Parathyroid adenoma (tissue), 2 donors: ENCODE data around the gene FBXL13.

Experiments used
- H2AFZ ChIP-seq: fragments of 300-600 bp; sonication (generic); one replicate; pipeline ENCODE4 v1.7.0; 2017; ENCODE audit warnings: antibody characterized with exemption, mild to moderate bottlenecking
- H3K27ac ChIP-seq: fragments of 300-600 bp; sonication (generic); one replicate; pipeline ENCODE4 v1.7.0; 2017
- H3K27me3 ChIP-seq: fragments of 300-600 bp; sonication (generic); one replicate; pipeline ENCODE4 v1.7.0; 2017; ENCODE audit warnings: low read length; ENCODE audit not compliant: control insufficient read depth, insufficient read depth
- H3K36me3 ChIP-seq: fragments of 300-600 bp; sonication (generic); one replicate; pipeline ENCODE4 v1.7.0; 2017; ENCODE audit warnings: low read length; ENCODE audit not compliant: control insufficient read depth, insufficient read depth
- H3K4me1 ChIP-seq: fragments of 300-600 bp; sonication (generic); one replicate; pipeline ENCODE4 v1.7.0; 2017; ENCODE audit warnings: control low read depth
- H3K4me2 ChIP-seq: fragments of 300-600 bp; sonication (generic); one replicate; pipeline ENCODE4 v1.7.0; 2017; ENCODE audit warnings: low read length
- H3K4me3 ChIP-seq: fragments of 300-600 bp; sonication (generic); one replicate; pipeline ENCODE4 v1.7.0; 2017; ENCODE audit warnings: low read depth, low read length
- H3K79me2 ChIP-seq: fragments of 300-600 bp; sonication (generic); one replicate; pipeline ENCODE4 v1.7.0; 2017; ENCODE audit warnings: control low read depth
- H3K9ac ChIP-seq: fragments of 300-600 bp; sonication (generic); one replicate; pipeline ENCODE4 v1.7.0; 2017; ENCODE audit warnings: mild to moderate bottlenecking
- H3K9me3 ChIP-seq: fragments of 300-600 bp; sonication (generic); one replicate; pipeline ENCODE4 v1.7.0; 2017; ENCODE audit warnings: low read length; ENCODE audit not compliant: control insufficient read depth
- TF ChIP-seq, protein P1 (sequence below): fragments of 300-600 bp; sonication (generic); IDR thresholded peaks from one replicate; pipeline ENCODE4 v1.7.0; 2017; ENCODE audit warnings: antibody characterized with exemption, mild to moderate bottlenecking
- donor health status: primary hyperparathyroidism.

FBXL13 gene

DNA sequence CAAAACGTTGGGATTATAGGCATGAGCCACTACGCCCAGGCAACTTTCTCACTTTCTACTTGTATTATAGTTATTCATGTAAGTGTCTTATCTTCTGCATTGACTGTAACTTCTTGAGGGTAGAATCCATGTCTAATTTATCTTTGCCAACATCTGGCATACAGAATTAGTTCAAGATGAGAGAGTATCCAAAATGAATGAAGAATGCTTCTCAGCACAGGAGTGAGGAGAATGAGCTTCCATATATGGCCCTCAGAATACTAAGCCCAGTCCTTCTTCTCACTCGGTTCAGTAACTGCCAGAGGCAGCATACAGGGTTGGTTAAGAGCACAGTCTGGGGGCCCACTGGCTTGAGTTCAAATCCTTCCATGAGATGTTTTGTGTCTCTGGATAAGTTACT lies 236.8 kb downstream of the FBXL13 start:
- Histone ChIP-seq H3K4me1 (no peaks in the 10 kb centered on the region), H3K27ac (no peak overlapping the region), H3K9ac (no peak overlapping the region), H3K9me3 (no peaks in the 10 kb centered on the region), H3K27me3 (no peaks in the 10 kb centered on the region), H3K36me3 (no peaks in the 10 kb centered on the region), H3K4me3 (no peak overlapping the region), H3K4me2 (no peak overlapping the region), H3K79me2 (no peaks in the 10 kb centered on the region), H2AFZ (no peak overlapping the region)
- TF ChIP-seq, protein P1, sequence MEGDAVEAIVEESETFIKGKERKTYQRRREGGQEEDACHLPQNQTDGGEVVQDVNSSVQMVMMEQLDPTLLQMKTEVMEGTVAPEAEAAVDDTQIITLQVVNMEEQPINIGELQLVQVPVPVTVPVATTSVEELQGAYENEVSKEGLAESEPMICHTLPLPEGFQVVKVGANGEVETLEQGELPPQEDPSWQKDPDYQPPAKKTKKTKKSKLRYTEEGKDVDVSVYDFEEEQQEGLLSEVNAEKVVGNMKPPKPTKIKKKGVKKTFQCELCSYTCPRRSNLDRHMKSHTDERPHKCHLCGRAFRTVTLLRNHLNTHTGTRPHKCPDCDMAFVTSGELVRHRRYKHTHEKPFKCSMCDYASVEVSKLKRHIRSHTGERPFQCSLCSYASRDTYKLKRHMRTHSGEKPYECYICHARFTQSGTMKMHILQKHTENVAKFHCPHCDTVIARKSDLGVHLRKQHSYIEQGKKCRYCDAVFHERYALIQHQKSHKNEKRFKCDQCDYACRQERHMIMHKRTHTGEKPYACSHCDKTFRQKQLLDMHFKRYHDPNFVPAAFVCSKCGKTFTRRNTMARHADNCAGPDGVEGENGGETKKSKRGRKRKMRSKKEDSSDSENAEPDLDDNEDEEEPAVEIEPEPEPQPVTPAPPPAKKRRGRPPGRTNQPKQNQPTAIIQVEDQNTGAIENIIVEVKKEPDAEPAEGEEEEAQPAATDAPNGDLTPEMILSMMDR, result no peak

- Histone ChIP-seq H3K4me2 (no peak overlapping the region), H2AFZ (no peak overlapping the region), H3K36me3 (no peaks in the 10 kb centered on the region), H3K27ac (no peak overlapping the region), H3K27me3 (no peaks in the 10 kb centered on the region), H3K4me1 (no peaks in the 10 kb centered on the region), H3K4me3 (no peak overlapping the region), H3K9ac (no peak overlapping the region), H3K9me3 (no peaks in the 10 kb centered on the region), H3K79me2 (no peaks in the 10 kb centered on the region)
- TF ChIP-seq, protein P1, result no peak
Measured at GRCh38 chr7:102836977-102837376, 237.6 kb downstream of the FBXL13 start.

DNA sequence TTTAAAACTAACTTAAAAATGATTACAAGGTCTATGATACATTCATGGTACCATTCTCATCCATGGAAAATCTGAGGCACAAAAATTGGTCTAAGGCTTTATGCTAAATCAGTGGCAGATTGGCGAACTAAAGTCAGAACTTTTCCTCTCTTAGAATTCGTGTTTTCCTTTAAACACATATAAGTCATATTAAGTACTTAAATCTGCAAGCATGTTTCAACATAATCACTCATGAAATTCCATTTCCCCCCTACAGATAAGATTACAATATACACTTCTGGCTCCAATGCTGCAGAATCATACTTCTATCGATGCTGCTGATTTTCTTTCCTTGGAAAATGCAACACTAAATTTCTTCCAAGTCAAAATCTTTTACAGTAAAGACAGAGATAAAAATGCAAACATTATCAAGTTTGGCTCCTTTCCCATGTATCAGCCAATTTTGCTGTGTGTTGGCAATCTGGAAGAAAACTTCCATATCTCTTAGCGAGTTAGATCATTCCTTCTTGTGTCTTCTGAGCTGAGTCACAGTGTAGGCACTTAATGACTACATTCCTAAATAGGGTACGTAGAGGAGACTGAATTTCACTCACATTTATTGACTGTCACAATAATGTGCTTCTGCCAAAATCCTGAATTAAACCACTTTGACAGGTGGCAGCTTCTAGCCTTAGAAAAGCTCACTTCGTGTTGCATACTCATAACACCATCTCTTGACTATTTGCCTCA lies 238.2 kb downstream of the FBXL13 start:
- Histone ChIP-seq H3K27me3 (no peaks in the 10 kb centered on the region), H3K4me2 (no peak overlapping the region), H3K4me1 (no peaks in the 10 kb centered on the region), H3K4me3 (no peak overlapping the region), H3K36me3 (no peaks in the 10 kb centered on the region), H3K27ac (no peak overlapping the region), H3K9me3 (no peaks in the 10 kb centered on the region), H3K9ac (no peak overlapping the region), H2AFZ (no peak overlapping the region), H3K79me2 (no peaks in the 10 kb centered on the region)
- TF ChIP-seq, protein P1, result no peak

GRCh38 chr7:102834999-102835398 lies 239.6 kb downstream of the FBXL13 start:
- no peak overlapping the region for H2AFZ ChIP-seq
- H3K79me2 ChIP-seq, result no peaks in the 10 kb centered on the region

More at GRCh38 chr7:102834999-102835398, 239.6 kb downstream of the FBXL13 start:
- Histone ChIP-seq H3K27me3 (no peaks in the 10 kb centered on the region), H3K4me3 (no peak overlapping the region), H3K9me3 (no peaks in the 10 kb centered on the region), H3K9ac (no peak overlapping the region), H3K36me3 (no peaks in the 10 kb centered on the region), H3K27ac (no peak overlapping the region), H3K4me2 (no peak overlapping the region), H3K4me1 (no peaks in the 10 kb centered on the region)
- TF ChIP-seq, protein P1, result no peak
